ENCODE data around the gene TMEM117.

Gene TMEM117

DNA sequence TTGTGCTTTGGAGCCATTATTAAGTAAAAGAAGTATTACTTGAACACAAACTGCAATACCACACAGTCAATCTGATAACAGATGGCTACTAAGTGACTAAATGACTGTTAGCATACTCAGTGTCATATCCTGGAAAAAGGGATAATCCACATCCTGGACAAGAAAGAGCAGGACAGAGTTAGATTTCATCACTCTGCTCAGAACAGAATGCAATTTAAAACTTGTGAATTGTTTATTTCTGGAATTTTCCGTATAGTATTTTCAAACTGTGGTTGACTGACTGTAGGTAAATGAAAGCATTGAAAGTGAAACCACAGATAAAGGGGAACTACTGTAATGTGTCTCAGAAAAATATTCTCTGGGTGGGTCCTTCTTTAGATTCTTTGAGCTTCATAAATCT lies 458.8 kb downstream of the TMEM117 start:
- no peak overlapping the region for H3K4me3 ChIP-seq
- in situ Hi-C loops (cut with MboI; ENCODE audit: low sequenced_read_pairs): no loop called here
- DNase-seq (ENCODE audit: low spot score in 2 of 2): no peak
- no peaks in the 10 kb centered on the region for H3K27me3 ChIP-seq (ENCODE audit: low read depth)
- H3K36me3 ChIP-seq (replicated peaks): no peaks in the 10 kb centered on the region
- no peaks in the 10 kb centered on the region for H3K9me3 ChIP-seq
- no peaks in the 10 kb centered on the region; the same call in 1 of the 2 replicates for H3K4me1 ChIP-seq

GRCh38 chr12:44295958-44296623 lies 460.2 kb downstream of the TMEM117 start:
- DNase-seq (ENCODE audit: low spot score in 2 of 2): no peak
- in situ Hi-C loops (cut with MboI; ENCODE audit: low sequenced_read_pairs): no loop called here
- no peaks in the 10 kb centered on the region for H3K9me3 ChIP-seq
- H3K27me3 ChIP-seq (ENCODE audit: low read depth): no peaks in the 10 kb centered on the region
- no peaks in the 10 kb centered on the region for H3K36me3 ChIP-seq (replicated peaks)
- H3K4me3 ChIP-seq: no peak overlapping the region
- no peaks in the 10 kb centered on the region; the same call in 1 of the 2 replicates for H3K4me1 ChIP-seq

GRCh38 chr12:44296624-44297197 lies 460.8 kb downstream of the TMEM117 start:
- Histone ChIP-seq H3K36me3 (replicated peaks) (no peaks in the 10 kb centered on the region), H3K27me3 (ENCODE audit: low read depth) (no peaks in the 10 kb centered on the region), H3K4me3 (no peak overlapping the region), H3K4me1 (no peaks in the 10 kb centered on the region; the same call in 1 of the 2 replicates), H3K9me3 (no peaks in the 10 kb centered on the region)
- no peak for DNase-seq (ENCODE audit: low spot score in 2 of 2)
- in situ Hi-C loops (cut with MboI; ENCODE audit: low sequenced_read_pairs): no loop called here

DNA sequence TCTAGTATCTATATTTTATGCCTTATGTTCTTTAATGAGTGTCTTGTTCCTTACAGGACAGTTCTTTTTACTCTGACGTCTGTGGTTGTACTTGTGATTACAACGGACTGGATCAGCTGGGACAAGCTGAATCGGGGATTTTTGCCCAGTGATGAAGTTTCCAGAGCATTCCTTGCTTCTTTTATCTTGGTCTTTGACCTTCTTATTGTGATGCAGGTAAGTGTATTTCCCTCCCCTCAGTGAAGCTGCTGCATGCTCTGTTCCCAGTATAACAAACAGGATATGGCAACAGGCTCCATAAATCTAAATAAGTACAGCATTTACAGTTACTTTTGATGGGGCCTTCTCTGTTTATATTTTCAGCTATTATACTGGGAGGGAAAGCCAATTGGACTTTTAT lies 463.6 kb downstream of the TMEM117 start:
- Histone ChIP-seq H3K27me3 (ENCODE audit: low read depth) (no peaks in the 10 kb centered on the region), H3K4me3 (no peak overlapping the region), H3K9me3 (no peaks in the 10 kb centered on the region), H3K4me1 (no peaks in the 10 kb centered on the region; the same call in 1 of the 2 replicates), H3K36me3 (replicated peaks) (no peaks in the 10 kb centered on the region)
- in situ Hi-C loops (cut with MboI; ENCODE audit: low sequenced_read_pairs): no loop called here
- no peak for DNase-seq (ENCODE audit: low spot score in 2 of 2)

- no peaks in the 10 kb centered on the region for H3K4me1 ChIP-seq
- no peak overlapping the region for H3K4me3 ChIP-seq
- H3K9me3 ChIP-seq: peaks cover 3% of the 10 kb centered on the region; the same call in 1 of the 2 replicates
- DNase-seq (ENCODE audit: low spot score in 2 of 2): no peak
- H3K36me3 ChIP-seq (replicated peaks): no peaks in the 10 kb centered on the region
- in situ Hi-C loops (cut with MboI; ENCODE audit: low sequenced_read_pairs): loop anchor here (25.0 kb wide), 1 partner anchor 630 kb away; no protein-coding TSS in a partner anchor
- no peaks in the 10 kb centered on the region for H3K27me3 ChIP-seq (ENCODE audit: low read depth)
Measured at GRCh38 chr12:44307506-44308168, 471.8 kb downstream of the TMEM117 start.

DNA sequence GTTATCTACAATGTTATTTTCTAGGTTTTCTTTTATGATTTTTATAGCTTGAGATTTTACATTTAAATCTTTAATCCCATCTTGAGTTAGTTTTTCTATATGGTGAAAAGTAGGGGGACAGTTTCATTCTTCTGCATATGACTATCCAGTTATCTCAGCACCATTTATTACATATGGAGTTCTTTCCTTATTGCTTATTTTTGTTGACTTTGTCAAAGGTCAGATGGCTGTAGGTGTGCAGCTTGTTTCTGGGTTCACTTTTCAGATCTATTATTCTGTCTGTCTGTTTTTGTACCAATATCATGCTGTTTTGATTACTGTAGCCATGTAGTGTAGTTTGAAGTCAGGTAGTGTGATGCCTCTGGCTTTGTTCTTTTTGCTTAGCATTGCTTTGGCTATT lies 477.3 kb downstream of the TMEM117 start:
- Histone ChIP-seq H3K27me3 (ENCODE audit: low read depth) (no peaks in the 10 kb centered on the region), H3K36me3 (replicated peaks) (no peaks in the 10 kb centered on the region), H3K9me3 (no peaks in the 10 kb centered on the region), H3K4me3 (no peak overlapping the region), H3K4me1 (no peaks in the 10 kb centered on the region)
- in situ Hi-C loops (cut with MboI; ENCODE audit: low sequenced_read_pairs): loop anchor here (25.0 kb wide), 1 partner anchor 624 kb away; no protein-coding TSS in a partner anchor
- no peak for DNase-seq (ENCODE audit: low spot score in 2 of 2)

GRCh38 chr12:44314007-44314500 lies 478.2 kb downstream of the TMEM117 start:
- Histone ChIP-seq H3K9me3 (no peaks in the 10 kb centered on the region), H3K4me1 (no peaks in the 10 kb centered on the region), H3K27me3 (ENCODE audit: low read depth) (no peaks in the 10 kb centered on the region), H3K4me3 (no peak overlapping the region), H3K36me3 (replicated peaks) (no peaks in the 10 kb centered on the region)
- in situ Hi-C loops (cut with MboI; ENCODE audit: low sequenced_read_pairs): loop anchor here (25.0 kb wide), 1 partner anchor 623 kb away; no protein-coding TSS in a partner anchor
- DNase-seq (ENCODE audit: low spot score in 2 of 2): no peak

DNA sequence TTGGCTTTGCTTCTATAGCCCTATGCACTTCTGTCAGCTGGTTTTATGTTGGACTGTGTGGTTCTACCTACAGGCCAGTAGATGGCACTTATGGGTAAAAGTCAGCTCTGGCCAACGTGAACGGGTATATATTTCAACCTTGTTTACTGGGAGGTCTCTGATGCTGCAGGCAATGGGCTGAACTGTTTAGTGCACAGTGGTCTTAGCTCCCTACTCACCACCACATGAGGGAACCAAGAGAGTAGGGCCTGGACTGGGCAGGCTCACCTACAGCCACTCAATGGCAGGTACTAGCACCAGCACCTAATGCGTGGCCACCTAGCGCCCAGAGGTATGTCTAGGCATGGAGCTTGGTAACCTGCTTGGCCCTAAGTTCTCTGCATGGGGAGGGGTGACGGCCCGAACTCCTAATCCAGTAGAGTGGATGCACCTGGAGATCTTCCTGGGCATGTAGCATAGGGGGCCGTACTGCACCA lies 481.8 kb downstream of the TMEM117 start:
- DNase-seq (ENCODE audit: low spot score in 2 of 2): peak; percentile 18 to 37
- H3K27me3 ChIP-seq (ENCODE audit: low read depth): no peaks in the 10 kb centered on the region
- no peak overlapping the region for H3K4me3 ChIP-seq
- no peaks in the 10 kb centered on the region for H3K4me1 ChIP-seq
- no peaks in the 10 kb centered on the region for H3K9me3 ChIP-seq
- H3K36me3 ChIP-seq (replicated peaks): no peaks in the 10 kb centered on the region
- in situ Hi-C loops (cut with MboI; ENCODE audit: low sequenced_read_pairs): loop anchor here (25.0 kb wide), 1 partner anchor 620 kb away; no protein-coding TSS in a partner anchor

- no peaks in the 10 kb centered on the region for H3K9me3 ChIP-seq
- no peak for DNase-seq (ENCODE audit: low spot score in 2 of 2)
- H3K27me3 ChIP-seq (ENCODE audit: low read depth): no peaks in the 10 kb centered on the region
- no peaks in the 10 kb centered on the region for H3K36me3 ChIP-seq (replicated peaks)
- no peak overlapping the region for H3K4me3 ChIP-seq
- in situ Hi-C loops (cut with MboI; ENCODE audit: low sequenced_read_pairs): no loop called here
- no peaks in the 10 kb centered on the region for H3K4me1 ChIP-seq
Measured at GRCh38 chr12:44331269-44331668, 495.4 kb downstream of the TMEM117 start.

DNA sequence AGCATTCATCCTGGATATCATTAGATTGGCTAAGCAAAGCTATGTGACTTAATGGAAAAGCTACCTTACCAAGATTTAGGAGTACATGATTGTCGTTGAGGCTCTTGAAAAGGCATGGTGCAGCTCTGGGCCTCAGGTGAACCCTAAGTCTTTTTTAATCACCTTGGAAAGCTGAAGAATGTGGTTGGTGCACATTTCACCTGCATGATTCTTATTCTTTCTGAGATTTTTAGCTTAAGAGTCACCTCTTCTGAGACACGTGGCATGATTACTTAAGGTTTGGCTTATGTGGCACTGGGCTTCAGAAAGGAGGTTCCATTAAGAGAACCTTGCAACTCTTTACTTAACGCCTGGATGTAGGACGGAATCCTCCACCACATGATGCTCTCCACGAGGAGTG lies 498.5 kb downstream of the TMEM117 start:
- no peaks in the 10 kb centered on the region for H3K36me3 ChIP-seq (replicated peaks)
- no peak overlapping the region for H3K4me3 ChIP-seq
- H3K4me1 ChIP-seq: no peaks in the 10 kb centered on the region
- H3K9me3 ChIP-seq: no peaks in the 10 kb centered on the region
- no peaks in the 10 kb centered on the region for H3K27me3 ChIP-seq (ENCODE audit: low read depth)
- in situ Hi-C loops (cut with MboI; ENCODE audit: low sequenced_read_pairs): no loop called here
- DNase-seq (ENCODE audit: low spot score in 2 of 2): no peak

DNA sequence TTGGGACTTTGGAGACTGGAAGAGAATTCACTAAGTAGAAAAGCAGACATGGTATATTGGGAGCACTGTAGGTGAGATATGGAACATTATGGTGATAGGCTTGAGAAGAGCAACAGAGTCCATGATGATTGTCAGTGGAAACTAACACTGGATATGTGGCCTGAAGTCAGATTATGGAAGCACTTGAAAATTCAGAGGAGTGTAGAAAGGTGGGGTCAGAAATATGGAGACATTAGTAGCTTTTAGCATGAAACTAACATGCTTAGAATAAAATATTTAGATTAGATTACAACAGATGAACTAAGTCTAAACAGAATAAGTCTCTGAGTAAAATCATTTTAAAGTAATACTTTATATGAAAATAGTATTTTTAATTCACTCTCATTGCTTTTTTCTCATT lies 499.1 kb downstream of the TMEM117 start:
- in situ Hi-C loops (cut with MboI; ENCODE audit: low sequenced_read_pairs): no loop called here
- no peaks in the 10 kb centered on the region for H3K9me3 ChIP-seq
- no peak overlapping the region for H3K4me3 ChIP-seq
- DNase-seq (ENCODE audit: low spot score in 2 of 2): no peak
- no peaks in the 10 kb centered on the region for H3K36me3 ChIP-seq (replicated peaks)
- H3K27me3 ChIP-seq (ENCODE audit: low read depth): no peaks in the 10 kb centered on the region
- H3K4me1 ChIP-seq: no peaks in the 10 kb centered on the region

DNA sequence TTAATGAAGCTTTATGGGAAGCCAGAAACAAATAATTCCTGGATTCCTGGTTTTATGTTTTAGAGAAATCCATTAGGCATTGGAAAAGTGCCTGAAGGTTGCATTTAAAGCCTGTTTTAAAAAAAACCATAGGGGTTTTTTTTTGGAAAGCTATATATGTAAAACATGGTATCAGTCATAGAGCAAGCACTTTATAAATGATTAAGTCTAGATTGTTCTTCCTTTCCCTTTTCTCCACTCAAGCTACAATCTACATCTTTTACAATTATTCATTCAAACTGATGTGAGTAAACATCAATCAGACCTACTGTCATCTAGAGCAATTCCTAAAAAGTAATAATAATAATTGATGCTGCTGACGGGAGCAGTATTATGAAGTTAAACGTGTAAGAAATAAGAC lies 500.7 kb downstream of the TMEM117 start:
- Histone ChIP-seq H3K4me1 (no peaks in the 10 kb centered on the region), H3K36me3 (replicated peaks) (no peaks in the 10 kb centered on the region), H3K27me3 (ENCODE audit: low read depth) (no peaks in the 10 kb centered on the region), H3K9me3 (no peaks in the 10 kb centered on the region), H3K4me3 (no peak overlapping the region)
- in situ Hi-C loops (cut with MboI; ENCODE audit: low sequenced_read_pairs): no loop called here
- DNase-seq (ENCODE audit: low spot score in 2 of 2): no peak

GRCh38 chr12:44342371-44342770 lies 506.5 kb downstream of the TMEM117 start:
- in situ Hi-C loops (cut with MboI; ENCODE audit: low sequenced_read_pairs): no loop called here
- no peaks in the 10 kb centered on the region for H3K36me3 ChIP-seq (replicated peaks)
- H3K4me1 ChIP-seq: no peaks in the 10 kb centered on the region
- no peaks in the 10 kb centered on the region for H3K9me3 ChIP-seq
- DNase-seq (ENCODE audit: low spot score in 2 of 2): no peak
- no peak overlapping the region for H3K4me3 ChIP-seq
- no peaks in the 10 kb centered on the region for H3K27me3 ChIP-seq (ENCODE audit: low read depth)

GRCh38 chr12:44347145-44347544 lies 511.3 kb downstream of the TMEM117 start:
- Histone ChIP-seq H3K27me3 (ENCODE audit: low read depth) (no peaks in the 10 kb centered on the region), H3K36me3 (replicated peaks) (no peaks in the 10 kb centered on the region), H3K9me3 (no peaks in the 10 kb centered on the region), H3K4me3 (no peak overlapping the region), H3K4me1 (peaks cover 7% of the 10 kb centered on the region; the same call in 1 of the 2 replicates)
- DNase-seq (ENCODE audit: low spot score in 2 of 2): no peak
- in situ Hi-C loops (cut with MboI; ENCODE audit: low sequenced_read_pairs): no loop called here

Data from HAP-1 (cell line).